PC-3 (cell line): Measurements from ENCODE around the gene LGI2. TPM values are rescaled to one million over a fixed set of nuclear protein-coding genes. Genes with fewer than 3 reads are reported as not detected.

Experiments used
- ATAC-seq: fragments of 200-7000 bp; cut with Tn5 transposase; 2 replicates; pipeline ENCODE4 v1.9.1; 2020; ENCODE audit warnings: mild to moderate bottlenecking, moderate library complexity
- BruUV-seq: library from RNA; stranded (reverse); fragments of 400-500 nt; replicated peaks from 2 replicates; lab custom pipeline; 2021; lab: Mats Ljungman, UMichigan
- CTCF ChIA-PET: fragments of 300-600 bp; sonication (Branson Sonifier 250); formaldehyde crosslinking; loops from one replicate; lab custom pipeline; 2022; ENCODE audit warnings: antibody characterized with exemption; lab: Charles Lee
- POLR2A ChIA-PET: fragments of 300-600 bp; sonication (Branson Sonifier 250); formaldehyde crosslinking; loops from one replicate; lab custom pipeline; 2022; ENCODE audit warnings: antibody characterized with exemption; ENCODE audit not compliant: unreplicated experiment; lab: Charles Lee
- DNase-seq: peaks from one replicate; pipeline ENCODE4 v3.0.0-alpha.2; 2015
- H2AFZ ChIP-seq: fragments of 300-600 bp; sonication (generic); 2 replicates; pipeline ENCODE4 v1.6.0; 2016; ENCODE audit warnings: antibody characterized with exemption, low read length
- H3F3A ChIP-seq: fragments of 300-600 bp; sonication (generic); one replicate; pipeline ENCODE4 v1.6.0; 2017; ENCODE audit warnings: antibody characterized with exemption, low read length, control low read depth, mild to moderate bottlenecking; ENCODE audit not compliant: unreplicated experiment
- H3K27ac ChIP-seq: fragments of 300-600 bp; sonication (generic); 2 replicates; pipeline ENCODE4 v1.5.1; 2016; ENCODE audit warnings: mild to moderate bottlenecking, low read length
- H3K27me3 ChIP-seq: fragments of 300-600 bp; sonication (generic); 2 replicates; pipeline ENCODE4 v1.6.1; 2016; ENCODE audit warnings: low read length, mixed read lengths
- H3K36me3 ChIP-seq: fragments of 300-600 bp; sonication (generic); 2 replicates; pipeline ENCODE4 v1.6.1; 2016; ENCODE audit warnings: low read depth, mixed run types, low read length, mixed read lengths
- H3K4me1 ChIP-seq: fragments of 300-600 bp; sonication (generic); 2 replicates; pipeline ENCODE4 v1.5.1; 2016; ENCODE audit warnings: low read length; ENCODE audit not compliant: insufficient read depth
- H3K4me2 ChIP-seq: fragments of 300-600 bp; sonication (generic); 2 replicates; pipeline ENCODE4 v1.6.0; 2016; ENCODE audit warnings: low read length
- H3K4me3 ChIP-seq: fragments of 300-600 bp; sonication (generic); 2 replicates; pipeline ENCODE4 v1.5.1; 2016; ENCODE audit warnings: mild to moderate bottlenecking, low read length, mixed read lengths
- H3K79me2 ChIP-seq: fragments of 300-600 bp; sonication (generic); 2 replicates; pipeline ENCODE4 v1.6.1; 2017; ENCODE audit warnings: low read length, mixed read lengths
- H3K9ac ChIP-seq: fragments of 300-600 bp; sonication (generic); 2 replicates; pipeline ENCODE4 v1.6.0; 2016; ENCODE audit warnings: mild to moderate bottlenecking, low read length
- H3K9me2 ChIP-seq: fragments of 300-600 bp; sonication (generic); replicated peaks from 2 replicates; pipeline ENCODE4 v1.6.1; 2016; ENCODE audit warnings: mixed run types, low read length, mixed read lengths
- H3K9me3 ChIP-seq: fragments of 300-600 bp; sonication (generic); 2 replicates; pipeline ENCODE4 v1.6.1; 2016; ENCODE audit warnings: low read length, mixed read lengths
- H4K20me1 ChIP-seq: fragments of 300-600 bp; sonication (generic); 2 replicates; pipeline ENCODE4 v1.6.1; 2016; ENCODE audit warnings: low read length, mixed read lengths
- CTCF ChIP-seq: fragments of 300-600 bp; sonication (generic); conservative IDR thresholded peaks from 2 replicates; pipeline ENCODE4 v1.5.1; 2017; ENCODE audit warnings: antibody characterized with exemption, low read depth, mild to moderate bottlenecking, low read length
- EZH2 ChIP-seq: fragments of 300-600 bp; sonication (generic); IDR thresholded peaks from one replicate; pipeline ENCODE4 v1.6.1; 2017; ENCODE audit warnings: antibody characterized with exemption, mild to moderate bottlenecking, low read length; ENCODE audit not compliant: unreplicated experiment
- EZH2phosphoT487 ChIP-seq: fragments of 300-600 bp; sonication (generic); IDR thresholded peaks from 2 replicates; pipeline ENCODE4 v1.6.1; 2018; ENCODE audit warnings: mild to moderate bottlenecking, antibody characterized with exemption, low read length, borderline replicate concordance
- intact Hi-C: fragments of 100-400 bp; cut with micrococcal nuclease; formaldehyde crosslinking; loops from 2 replicates; pipeline ENCODE4 v1.9.0; 2023
- total RNA-seq: library from RNA; depleted of rRNA; stranded (reverse); fragments of >200 nt; gene quantifications from 2 replicates; pipeline ENCODE4 v1.2.3, GENCODE V29; 2014

The LGI2 gene
- total RNA-seq, 1 experiment from 2014 or later = 0.18 TPM

DNA sequence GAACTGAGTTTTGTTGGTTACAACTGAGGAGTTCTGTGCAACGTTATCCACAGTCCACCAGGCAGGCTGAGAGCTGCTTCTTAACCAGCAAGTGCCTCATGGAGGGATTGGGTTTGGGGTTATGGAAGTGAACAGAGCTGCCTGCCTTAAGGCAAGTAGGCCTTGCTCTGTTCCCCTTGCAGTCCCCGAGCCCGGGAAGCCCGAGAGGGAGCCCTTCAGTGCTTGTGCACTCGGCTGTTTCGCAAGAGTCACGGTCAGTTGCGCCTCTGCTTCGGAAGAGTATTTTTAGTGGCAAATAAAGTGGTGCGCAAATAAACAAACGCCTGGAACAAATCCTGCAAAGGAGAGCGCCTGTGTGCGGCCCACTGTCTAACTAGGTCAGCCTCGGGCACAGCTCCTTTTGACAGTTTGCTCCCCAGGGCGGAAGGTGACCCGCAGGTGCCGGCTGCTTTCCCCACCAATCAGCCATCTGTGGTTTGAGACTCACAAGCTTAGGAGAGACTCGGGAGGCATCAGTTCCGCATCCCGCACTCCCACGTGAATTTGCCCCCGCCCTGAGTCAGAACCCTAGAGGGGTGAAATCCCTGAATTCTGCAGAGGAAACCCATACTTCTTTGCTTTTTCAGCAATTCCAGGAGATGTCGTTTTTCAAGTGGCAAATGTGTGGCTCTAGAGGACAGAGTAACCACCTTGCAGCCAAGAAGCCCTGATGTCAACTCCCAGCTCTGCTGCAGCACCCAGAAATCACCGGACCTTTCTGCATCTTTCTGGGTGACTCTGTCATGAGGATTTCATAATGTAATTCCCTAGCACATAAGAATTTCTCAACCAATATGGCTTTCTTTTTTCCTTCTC lies 56.8 kb downstream of the LGI2 start:
- TF ChIP-seq EZH2phosphoT487 = no peak
- no peak for TF ChIP-seq CTCF
- TF ChIP-seq EZH2 = no peak
- Histone ChIP-seq H4K20me1 (no peaks in the 10 kb centered on the region), H2AFZ (peak overlapping the region; percentile 73), H3K9ac (peak overlapping the region; percentile 23), H3K4me1 (peaks cover 28% of the 10 kb centered on the region), H3K9me2 (no peaks in the 10 kb centered on the region), H3K79me2 (no peaks in the 10 kb centered on the region), H3K36me3 (no peaks in the 10 kb centered on the region), H3K27ac (peak overlapping the region; percentile 81), H3K27me3 (no peaks in the 10 kb centered on the region), H3F3A (no peaks in the 10 kb centered on the region), H3K9me3 (no peaks in the 10 kb centered on the region), H3K4me2 (peak overlapping the region; percentile 76), H3K4me3 (peak overlapping the region; percentile 44; the same call in 1 of the 2 replicates)
- DNase-seq (peak; percentile 51), ATAC-seq (peak; percentile 67)
- intact Hi-C loops = loop anchor here (5.0 to 10.0 kb wide), 2 partner anchors 132 to 389 kb away; partner anchors contain the start of gene DHX15
- no TSS peak for BruUV-seq
- POLR2A ChIA-PET = no interaction called here
- CTCF ChIA-PET = interaction anchor here (0.6 kb wide), 1 partner anchor 13 kb away, joined by 3 read pairs; no protein-coding TSS in a partner anchor

DNA sequence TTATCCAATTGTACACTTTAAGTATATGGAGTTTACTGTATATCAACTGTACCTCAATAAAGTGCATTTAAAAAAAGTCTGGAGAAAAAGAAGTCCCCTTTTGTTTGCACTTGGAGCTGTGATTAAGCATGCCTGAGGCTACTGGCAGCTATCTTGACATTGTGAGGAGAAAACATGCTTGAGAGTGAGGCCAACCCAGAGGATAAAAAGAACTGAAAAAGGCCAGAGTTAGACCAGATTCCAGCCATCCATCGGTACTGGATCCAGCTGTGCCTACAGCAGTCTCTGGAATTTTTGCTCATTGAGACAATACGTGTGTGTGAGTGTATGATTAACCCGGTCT lies 57.4 kb downstream of the LGI2 start:
- Histone ChIP-seq H4K20me1 (no peaks in the 10 kb centered on the region), H3K79me2 (no peaks in the 10 kb centered on the region), H3K4me3 (peak overlapping the region; percentile 44; the same call in 1 of the 2 replicates), H3K4me1 (peaks cover 28% of the 10 kb centered on the region), H3F3A (no peaks in the 10 kb centered on the region), H3K9ac (peak overlapping the region; percentile 23), H3K4me2 (peak overlapping the region; percentile 76), H3K36me3 (no peaks in the 10 kb centered on the region), H3K9me2 (no peaks in the 10 kb centered on the region), H3K9me3 (no peaks in the 10 kb centered on the region), H3K27me3 (no peaks in the 10 kb centered on the region), H3K27ac (peak overlapping the region; percentile 81), H2AFZ (peak overlapping the region; percentile 73)
- DNase-seq (peak; percentile 81), ATAC-seq (peak; percentile 81)
- no TSS peak for BruUV-seq
- no peak for TF ChIP-seq EZH2phosphoT487
- TF ChIP-seq CTCF = no peak
- TF ChIP-seq EZH2 = no peak
- intact Hi-C loops = loop anchor here (5.0 to 10.0 kb wide), 2 partner anchors 131 to 389 kb away; partner anchors contain the start of gene DHX15
- CTCF ChIA-PET = interaction anchor here (0.6 kb wide), 1 partner anchor 13 kb away, joined by 3 read pairs; no protein-coding TSS in a partner anchor
- POLR2A ChIA-PET = no interaction called here
